Measurements from ENCODE around the gene IMMP2L.

The IMMP2L gene

GRCh38 chr7:111081546-111082267 lies 480.6 kb downstream of the IMMP2L start:
- Histone ChIP-seq H3K4me2 (ENCODE audit: low read depth, low read length, poor library complexity, severe bottlenecking) (peak overlapping the region; percentile 84), H3K79me2 (ENCODE audit: insufficient read depth, low read length) (no peaks in the 10 kb centered on the region), H3K9ac (ENCODE audit: low read depth, low read length, poor library complexity, severe bottlenecking) (peak overlapping the region; percentile 38), H3K27me3 (ENCODE audit: insufficient read depth, low read length, poor library complexity, severe bottlenecking) (no peaks in the 10 kb centered on the region), H3K36me3 (ENCODE audit: insufficient read depth, low read length) (no peaks in the 10 kb centered on the region), H2AFZ (ENCODE audit: low read length) (peak overlapping the region; percentile 11; the same call in 1 of the 2 replicates), H3K9me2 (replicated peaks; ENCODE audit: low read depth, low read length) (no peaks in the 10 kb centered on the region), H3K9me3 (ENCODE audit: insufficient read depth, low read depth, low read length) (no peaks in the 10 kb centered on the region), H3K4me3 (ENCODE audit: low read length, poor library complexity, severe bottlenecking) (no peak overlapping the region), H4K20me1 (ENCODE audit: insufficient read depth, low read length, poor library complexity, severe bottlenecking) (no peaks in the 10 kb centered on the region), H3K4me1 (ENCODE audit: insufficient read depth, low read length, poor library complexity, severe bottlenecking) (peaks cover 45% of the 10 kb centered on the region), H3F3A (ENCODE audit: low read depth) (peaks cover 3% of the 10 kb centered on the region; the same call in 1 of the 2 replicates)
- no peak for TF ChIP-seq CTCF (conservative IDR thresholded peaks at IDR 0.05; ENCODE audit: low read length)
- TF ChIP-seq EZH2phosphoT487 (IDR thresholded peaks at IDR 0.05; ENCODE audit: borderline replicate concordance): no peak

- no peaks in the 10 kb centered on the region for H4K20me1 ChIP-seq (ENCODE audit: insufficient read depth, low read length, poor library complexity, severe bottlenecking)
- H3K79me2 ChIP-seq (ENCODE audit: insufficient read depth, low read length): no peaks in the 10 kb centered on the region
- no peak overlapping the region for H3K4me2 ChIP-seq (ENCODE audit: low read depth, low read length, poor library complexity, severe bottlenecking)
- H3K27me3 ChIP-seq (ENCODE audit: insufficient read depth, low read length, poor library complexity, severe bottlenecking): no peaks in the 10 kb centered on the region
- H3K36me3 ChIP-seq (ENCODE audit: insufficient read depth, low read length): no peaks in the 10 kb centered on the region
- peaks cover 41% of the 10 kb centered on the region for H3K4me1 ChIP-seq (ENCODE audit: insufficient read depth, low read length, poor library complexity, severe bottlenecking)
- peaks cover 3% of the 10 kb centered on the region; the same call in 1 of the 2 replicates for H3F3A ChIP-seq (ENCODE audit: low read depth)
- TF ChIP-seq EZH2phosphoT487 (IDR thresholded peaks at IDR 0.05; ENCODE audit: borderline replicate concordance) (no peak), CTCF (conservative IDR thresholded peaks at IDR 0.05; ENCODE audit: low read length) (no peak)
- no peaks in the 10 kb centered on the region for H3K9me2 ChIP-seq (replicated peaks; ENCODE audit: low read depth, low read length)
- H3K9me3 ChIP-seq (ENCODE audit: insufficient read depth, low read depth, low read length): no peaks in the 10 kb centered on the region
- no peak overlapping the region for H3K4me3 ChIP-seq (ENCODE audit: low read length, poor library complexity, severe bottlenecking)
- H2AFZ ChIP-seq (ENCODE audit: low read length): peak overlapping the region; percentile 11; the same call in 1 of the 2 replicates
- H3K9ac ChIP-seq (ENCODE audit: low read depth, low read length, poor library complexity, severe bottlenecking): peak overlapping the region; percentile 9
Measured at GRCh38 chr7:111080495-111081105, 481.7 kb downstream of the IMMP2L start.

DNA sequence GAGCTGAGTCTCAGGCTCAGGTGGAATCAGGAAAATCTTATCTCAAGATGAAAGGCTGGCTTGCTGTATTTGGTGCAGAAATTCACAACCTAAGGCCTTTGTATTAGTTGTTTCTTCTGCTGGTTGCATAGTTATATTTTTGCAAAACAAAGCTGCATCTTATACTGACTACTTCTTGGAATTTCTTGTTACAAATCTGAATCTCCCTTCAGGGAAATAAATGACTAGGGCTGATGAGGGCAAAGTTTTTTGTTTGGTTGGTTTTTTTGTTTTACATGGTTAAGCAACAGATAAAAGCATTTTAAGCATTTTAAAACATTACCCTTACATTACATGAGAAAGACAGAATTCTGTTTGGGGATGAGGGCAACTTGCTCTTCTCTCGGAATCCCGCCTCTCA lies 485.3 kb downstream of the IMMP2L start:
- Histone ChIP-seq H4K20me1 (ENCODE audit: insufficient read depth, low read length, poor library complexity, severe bottlenecking) (no peaks in the 10 kb centered on the region), H3K79me2 (ENCODE audit: insufficient read depth, low read length) (no peaks in the 10 kb centered on the region), H3K27me3 (ENCODE audit: insufficient read depth, low read length, poor library complexity, severe bottlenecking) (no peaks in the 10 kb centered on the region), H3K9ac (ENCODE audit: low read depth, low read length, poor library complexity, severe bottlenecking) (no peak overlapping the region), H2AFZ (ENCODE audit: low read length) (no peak overlapping the region), H3K4me1 (ENCODE audit: insufficient read depth, low read length, poor library complexity, severe bottlenecking) (peaks cover 32% of the 10 kb centered on the region), H3K4me2 (ENCODE audit: low read depth, low read length, poor library complexity, severe bottlenecking) (no peak overlapping the region), H3K36me3 (ENCODE audit: insufficient read depth, low read length) (no peaks in the 10 kb centered on the region), H3K9me2 (replicated peaks; ENCODE audit: low read depth, low read length) (no peaks in the 10 kb centered on the region), H3K4me3 (ENCODE audit: low read length, poor library complexity, severe bottlenecking) (no peak overlapping the region), H3F3A (ENCODE audit: low read depth) (no peaks in the 10 kb centered on the region), H3K9me3 (ENCODE audit: insufficient read depth, low read depth, low read length) (no peaks in the 10 kb centered on the region)
- TF ChIP-seq EZH2phosphoT487 (IDR thresholded peaks at IDR 0.05; ENCODE audit: borderline replicate concordance): no peak
- TF ChIP-seq CTCF (conservative IDR thresholded peaks at IDR 0.05; ENCODE audit: low read length): no peak

All from Loucy (cell line).